Upper lobe of left lung (tissue), 6 donors: ENCODE data around the gene SKOR1. TPM values are rescaled to one million over a fixed set of nuclear protein-coding genes. Genes with fewer than 3 reads are reported as not detected.

ENCODE experiments used
- ATAC-seq, 2 donors: fragments of 200-7000 bp; cut with Tn5 transposase; one replicate each; pipeline ENCODE4 v1.9.1; 2022; ENCODE audit warnings: mild to moderate bottlenecking in 2 of 2, moderate library complexity in 2 of 2; ENCODE audit not compliant: low FRiP score in 2 of 2
- DNase-seq, 2 donors: peaks; one replicate each; pipeline ENCODE4 v3.0.0-alpha.2; 2019 to 2020
- H3K27ac ChIP-seq, 4 donors: fragments of 200-600 bp; sonication (generic); one replicate each; pipeline ENCODE4 v1.5.1; 2016 to 2019
- H3K27me3 ChIP-seq, 4 donors: fragments of 200-600 bp; sonication (generic); one replicate each; pipeline ENCODE4 v1.5.1; 2017 to 2019
- H3K36me3 ChIP-seq, 4 donors: fragments of 200-600 bp; sonication (generic); one replicate each; pipeline ENCODE4 v1.5.1; 2016 to 2019
- H3K4me1 ChIP-seq, 4 donors: fragments of 200-600 bp; sonication (generic); one replicate each; pipeline ENCODE4 v1.5.1; 2018 to 2019
- H3K4me3 ChIP-seq, 4 donors: fragments of 200-600 bp; sonication (generic); one replicate each; pipeline ENCODE4 v1.5.1; 2017 to 2019; ENCODE audit warnings: mild to moderate bottlenecking in 2 of 4, moderate library complexity in 1 of 4
- H3K9me3 ChIP-seq, 4 donors: fragments of 200-600 bp; sonication (generic); one replicate each; pipeline ENCODE4 v1.5.1; 2018 to 2019
- CTCF ChIP-seq, 6 experiments: fragments of 450-650 bp in 4 of 6; fragments of 200-600 bp in 2 of 6; sonication (generic) in 2 of 6; IDR thresholded peaks; one replicate each; pipeline ENCODE4 v1.5.1; 2016 to 2019; ENCODE audit warnings: antibody characterized with exemption in 6 of 6
- EP300 ChIP-seq, 4 donors: sonication (generic); formaldehyde crosslinking; IDR thresholded peaks; one replicate each; pipeline ENCODE4 v1.5.1; 2017; ENCODE audit warnings: antibody characterized with exemption in 4 of 4, control low read depth in 2 of 4
- POLR2A ChIP-seq, 4 donors: fragments of 450-650 bp; IDR thresholded peaks; one replicate each; pipeline ENCODE4 v1.5.1; 2016 to 2017; ENCODE audit warnings: antibody characterized with exemption in 4 of 4, mild to moderate bottlenecking in 2 of 4
- POLR2AphosphoS5 ChIP-seq, 2 donors: sonication (generic); formaldehyde crosslinking; IDR thresholded peaks; one replicate each; pipeline ENCODE4 v1.5.1; 2017; ENCODE audit warnings: antibody characterized with exemption in 2 of 2
- WGBS, 2 donors: methylation state at CpG; one replicate each; pipeline ENCODE4 v1.1.5; 2017 to 2018; 5-methylcytosine and 5-hydroxymethylcytosine counted together
- total RNA-seq, 6 donors: library from RNA; depleted of rRNA in 4 of 6; stranded (reverse); fragments of >200 nt in 4 of 6; gene quantifications; one replicate each; pipeline versions ENCODE4 v1.1.0 to v1.2.1, GENCODE V29; 2016 to 2021
- donor health status: DM: no; HTN: no; CAD: no; lungs with moderate emphysema.
- donor health status: DM: no; HTN: yes; CAD: no; lungs with severe emphysema.

Gene SKOR1
- total RNA-seq, 6 donors from 2014 or later: 0.44 to 4.2 (median 0.63) TPM

GRCh38 chr15:67785431-67785830, 39.9 kb upstream of the SKOR1 start:
- 76 to 77% methylated on average over 5 of the region's 5 CpGs for WGBS, 2 donors
- DNase-seq: no peak
- Histone ChIP-seq H3K4me1 (no peaks in the 10 kb centered on the region), H3K27me3 (no peaks in the 10 kb centered on the region), H3K4me3 (no peak overlapping the region), H3K9me3 (no peaks in the 10 kb centered on the region), H3K27ac (no peak overlapping the region), H3K36me3 (peaks cover 0 to 12% (median 3%) of the 10 kb centered on the region in 4 donors)
- no peak for ATAC-seq
- TF ChIP-seq POLR2AphosphoS5 (IDR thresholded peaks at IDR 0.05) (no peak), POLR2A (IDR thresholded peaks at IDR 0.05) (no peak), EP300 (IDR thresholded peaks at IDR 0.05) (no peak), CTCF (IDR thresholded peaks at IDR 0.05) (no peak)

GRCh38 chr15:67786646-67787045, 38.7 kb upstream of the SKOR1 start:
- ATAC-seq (no peak), DNase-seq (no peak)
- peaks cover 0 to 12% (median 3%) of the 10 kb centered on the region in 4 donors for H3K36me3 ChIP-seq
- no peaks in the 10 kb centered on the region for H3K4me1 ChIP-seq
- H3K4me3 ChIP-seq: no peak overlapping the region
- no peak overlapping the region for H3K27ac ChIP-seq
- TF ChIP-seq POLR2A (IDR thresholded peaks at IDR 0.05) (no peak), EP300 (IDR thresholded peaks at IDR 0.05) (no peak), POLR2AphosphoS5 (IDR thresholded peaks at IDR 0.05) (no peak), CTCF (IDR thresholded peaks at IDR 0.05) (no peak)
- WGBS, 2 donors: 93 to 98% methylated on average over 4 of the region's 4 CpGs
- H3K27me3 ChIP-seq: no peaks in the 10 kb centered on the region
- H3K9me3 ChIP-seq: no peaks in the 10 kb centered on the region

GRCh38 chr15:67788986-67789385, 36.3 kb upstream of the SKOR1 start:
- no peak for ATAC-seq
- no peaks in the 10 kb centered on the region for H3K27me3 ChIP-seq
- H3K27ac ChIP-seq: no peak overlapping the region
- H3K36me3 ChIP-seq: peaks cover 0 to 3% (median 0%) of the 10 kb centered on the region in 4 donors
- no peak for DNase-seq
- no peaks in the 10 kb centered on the region for H3K9me3 ChIP-seq
- no peaks in the 10 kb centered on the region for H3K4me1 ChIP-seq
- H3K4me3 ChIP-seq: no peak overlapping the region
- TF ChIP-seq POLR2AphosphoS5 (IDR thresholded peaks at IDR 0.05): no peak
- TF ChIP-seq POLR2A (IDR thresholded peaks at IDR 0.05): no peak
- no peak for TF ChIP-seq EP300 (IDR thresholded peaks at IDR 0.05)
- no peak for TF ChIP-seq CTCF (IDR thresholded peaks at IDR 0.05)

- Histone ChIP-seq H3K36me3 (no peaks in the 10 kb centered on the region), H3K9me3 (peaks cover 0 to 10% (median 4%) of the 10 kb centered on the region in 4 donors), H3K4me1 (no peaks in the 10 kb centered on the region), H3K27ac (no peak overlapping the region), H3K27me3 (no peaks in the 10 kb centered on the region), H3K4me3 (no peak overlapping the region)
- ATAC-seq (no peak), DNase-seq (no peak)
- TF ChIP-seq POLR2A (IDR thresholded peaks at IDR 0.05) (no peak), EP300 (IDR thresholded peaks at IDR 0.05) (no peak)
- 90 to 96% methylated on average over 3 of the region's 3 CpGs for WGBS, 2 donors
These were observed 34.5 kb upstream of the SKOR1 start for GRCh38 chr15:67790610-67791319.

- Histone ChIP-seq H3K36me3 (no peaks in the 10 kb centered on the region), H3K27me3 (no peaks in the 10 kb centered on the region), H3K4me1 (peaks cover 0 to 7% (median 0%) of the 10 kb centered on the region in 4 donors), H3K27ac (no peak overlapping the region), H3K9me3 (peaks cover 0 to 10% (median 4%) of the 10 kb centered on the region in 4 donors), H3K4me3 (no peak overlapping the region)
- TF ChIP-seq EP300 (IDR thresholded peaks at IDR 0.05) (no peak), POLR2A (IDR thresholded peaks at IDR 0.05) (no peak), POLR2AphosphoS5 (IDR thresholded peaks at IDR 0.05) (no peak), CTCF (IDR thresholded peaks at IDR 0.05) (no peak)
- WGBS, 2 donors: 82 to 92% methylated on average over 8 of the region's 8 CpGs
- no peak for ATAC-seq
- DNase-seq: no peak
These were observed 32.9 kb upstream of the SKOR1 start for GRCh38 chr15:67792250-67792942.
